GM19239 (cell line): Measurements from ENCODE around the gene KMT5B.
"Not testable (repeated sequence)": the region's sequence is repeated elsewhere in the genome, so short reads cannot be mapped to it uniquely, and the experiment has no call there.

Experiments used
- DNase-seq: peaks from one replicate; pipeline ENCODE4 v3.0.0; 2011; ENCODE audit warnings: low spot score; ENCODE audit not compliant: insufficient read length
- FAIRE-seq: peaks from 2 replicates; lab custom pipeline; 2011; peaks lifted over from hg19 to GRCh38; lab: Jason Lieb, UNC

The KMT5B gene

DNA sequence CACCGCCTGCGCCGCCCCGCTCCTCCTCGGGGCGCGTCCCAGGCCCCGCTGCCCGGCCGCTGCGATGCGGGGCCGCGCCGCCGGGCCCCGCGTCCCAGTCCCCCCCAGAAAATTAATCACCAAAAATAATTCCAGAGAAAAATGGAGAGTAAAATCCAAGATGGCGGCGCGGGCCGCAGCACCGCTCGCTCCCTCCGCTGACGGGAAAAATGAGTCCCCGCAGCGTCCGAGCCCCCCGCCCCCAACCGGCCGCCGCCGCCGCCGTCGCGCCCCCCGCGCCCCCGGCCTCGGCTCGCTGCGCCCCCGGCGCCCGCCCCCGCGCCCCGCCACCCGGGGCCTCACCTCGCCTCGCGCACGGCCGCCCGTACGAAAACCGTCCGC is at the start of gene KMT5B:
Gene KMT5B (minus strand): TSS at position 162 of the 381 bp plus-strand sequence. CDS start 23,220 bp downstream, outside the sequence.
- DNase-seq (no peak), FAIRE-seq (no peak)

DNA sequence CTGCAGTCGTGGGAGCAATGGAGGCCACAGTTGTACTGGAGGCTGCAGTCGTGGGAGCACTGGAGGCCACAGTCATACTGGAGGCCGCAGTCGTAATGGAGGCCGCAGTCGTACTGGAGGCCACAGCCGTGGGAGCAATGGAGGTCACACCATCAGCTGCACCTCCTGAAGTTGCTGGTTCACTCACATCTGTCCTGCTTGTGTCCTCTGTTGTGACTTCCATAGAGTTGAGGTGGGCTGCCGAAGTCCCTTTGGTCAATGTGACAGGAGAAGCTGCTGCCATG is 49.4 kb upstream of the KMT5B start:
- DNase-seq (no peak), FAIRE-seq (no peak)

DNA sequence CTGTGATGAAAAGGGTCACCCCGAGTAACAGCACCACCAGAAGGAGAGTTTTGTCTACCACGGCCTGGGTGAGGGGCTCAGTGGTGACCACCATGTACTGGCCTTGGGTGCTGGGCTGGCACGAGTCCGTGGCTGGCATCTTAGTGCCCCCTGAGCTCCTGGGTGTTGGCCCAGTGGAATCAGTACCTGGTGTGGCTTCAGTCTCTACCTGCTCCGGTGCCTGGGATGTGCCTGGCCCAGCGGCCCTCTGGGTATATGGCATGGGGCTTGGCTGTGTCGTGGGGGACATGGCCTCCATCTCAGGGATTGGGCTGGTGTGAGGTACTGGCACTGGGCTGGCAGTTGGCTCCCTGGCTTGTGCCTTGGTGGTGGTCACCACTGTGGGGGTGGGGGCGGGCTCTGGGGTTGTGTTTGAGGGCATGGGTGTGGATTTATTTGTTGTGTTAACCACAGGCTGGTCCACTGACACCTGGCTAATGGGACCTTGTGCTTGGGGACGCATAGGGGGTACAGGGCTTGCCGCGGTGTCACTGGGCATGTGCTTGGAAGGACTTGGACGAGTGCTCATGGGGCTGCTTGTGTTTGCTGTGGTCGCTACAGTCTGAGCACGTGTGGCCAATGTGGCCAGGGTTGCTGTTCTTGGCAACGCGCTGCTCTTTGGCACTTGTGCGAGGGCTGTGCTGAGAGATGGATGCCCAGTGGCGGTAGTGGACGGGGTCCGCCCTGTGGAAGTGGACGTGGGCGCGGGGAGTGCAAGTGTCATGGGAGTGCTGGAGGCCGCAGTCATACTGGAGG is 48.9 kb upstream of the KMT5B start:
- no peak for FAIRE-seq
- no peak for DNase-seq

DNA sequence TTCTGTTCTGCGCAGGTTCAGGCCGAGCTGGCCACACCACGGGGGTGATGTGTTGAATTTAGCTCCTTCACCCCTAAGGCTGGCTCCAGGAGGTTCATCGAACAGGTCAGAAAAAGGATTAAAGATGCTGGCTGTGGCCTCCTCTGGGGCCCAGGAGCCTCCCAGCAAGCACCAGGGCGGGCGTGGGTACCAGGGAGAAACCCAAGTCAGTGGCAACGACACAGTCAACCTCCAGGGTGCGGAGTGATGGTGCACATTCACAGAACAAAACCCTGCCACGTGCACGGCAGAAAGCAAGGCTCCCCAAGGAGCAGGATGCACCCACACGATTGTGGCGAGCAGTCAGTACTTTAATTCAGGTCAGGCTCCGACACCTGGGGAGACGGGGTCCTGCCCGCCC is 47.9 kb upstream of the KMT5B start:
- FAIRE-seq (no peak), DNase-seq (no peak)

DNA sequence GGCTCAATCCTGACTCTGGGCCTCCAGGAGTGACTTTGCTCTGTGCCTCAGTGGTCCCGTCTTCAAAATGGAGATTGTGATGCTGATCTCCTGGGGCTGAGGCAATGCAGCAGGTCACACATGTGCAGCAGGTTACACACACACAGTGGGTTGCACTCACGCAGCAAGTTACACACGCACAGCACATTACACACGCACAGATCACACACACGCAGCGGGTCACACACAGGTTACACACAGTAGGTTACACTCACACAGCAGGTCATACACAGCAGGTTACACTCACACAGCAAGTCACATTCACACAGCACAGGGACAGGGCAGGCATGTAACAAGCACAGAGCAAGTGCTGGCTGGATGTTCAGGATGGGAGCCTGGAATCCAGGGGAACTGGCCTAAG is 47.4 kb upstream of the KMT5B start:
- FAIRE-seq, result no peak
- DNase-seq, result no peak

DNA sequence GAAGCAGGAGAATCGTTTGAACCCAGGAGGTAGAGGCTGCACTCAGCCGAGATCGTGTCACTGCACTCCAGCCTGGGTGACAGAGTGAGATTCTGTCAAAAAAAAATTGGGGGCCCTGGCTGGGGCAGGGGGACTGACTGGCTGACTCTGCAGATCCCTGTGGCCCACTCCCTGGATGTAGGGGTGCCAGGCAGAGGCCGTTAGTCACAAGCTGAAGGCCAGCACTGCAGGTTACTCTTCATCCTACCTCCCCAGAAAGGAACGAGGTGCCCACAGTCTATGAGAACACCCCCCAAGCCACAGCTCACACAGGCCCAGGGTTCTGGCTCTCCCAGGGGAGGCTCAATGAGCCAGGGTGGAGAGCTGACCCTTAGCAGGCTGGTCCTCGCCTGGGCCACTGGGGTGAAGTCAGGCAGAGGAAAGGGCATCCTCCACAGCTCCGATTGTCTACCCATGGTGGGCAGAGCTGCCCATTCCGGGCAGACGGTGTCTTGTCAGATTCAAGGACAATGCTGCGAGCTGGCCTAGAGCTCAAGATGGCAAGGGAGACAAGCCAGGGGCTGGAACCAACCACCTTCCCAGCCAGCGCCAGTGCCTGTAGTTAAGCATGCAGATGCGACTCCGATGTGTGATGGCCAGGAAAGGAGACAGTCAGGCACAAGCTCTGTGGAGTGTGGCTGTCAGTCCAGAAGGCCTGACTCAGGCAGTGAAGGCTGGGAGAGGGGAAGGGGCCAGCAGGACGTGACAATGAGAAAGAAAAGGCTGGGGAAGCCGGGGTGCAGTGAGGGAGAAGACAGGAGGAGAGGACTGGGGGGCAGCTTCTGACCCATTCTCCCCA is 46.2 kb upstream of the KMT5B start:
- FAIRE-seq (no peak), DNase-seq (no peak)

DNA sequence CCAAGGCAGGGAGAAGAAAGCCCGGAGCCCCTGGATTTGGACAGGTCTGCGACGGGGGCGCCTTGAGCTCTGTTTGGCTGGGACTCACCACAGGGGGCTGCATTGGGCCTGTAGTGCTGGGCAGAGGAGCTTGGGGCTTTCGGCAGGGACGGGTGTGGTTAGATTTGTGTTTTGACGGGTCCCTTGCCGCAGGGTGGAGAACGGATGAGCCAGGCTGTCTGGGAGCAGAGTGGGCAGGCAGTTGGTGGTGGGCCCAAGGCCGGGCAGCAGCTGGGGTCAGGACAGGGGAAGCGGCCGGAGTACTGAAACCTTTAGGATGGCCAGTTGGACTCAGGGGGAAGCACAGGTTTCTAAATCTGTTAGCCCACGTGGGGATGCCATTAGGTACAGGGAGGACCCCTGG is 45.3 kb upstream of the KMT5B start:
- FAIRE-seq, result no peak
- DNase-seq, result no peak

DNA sequence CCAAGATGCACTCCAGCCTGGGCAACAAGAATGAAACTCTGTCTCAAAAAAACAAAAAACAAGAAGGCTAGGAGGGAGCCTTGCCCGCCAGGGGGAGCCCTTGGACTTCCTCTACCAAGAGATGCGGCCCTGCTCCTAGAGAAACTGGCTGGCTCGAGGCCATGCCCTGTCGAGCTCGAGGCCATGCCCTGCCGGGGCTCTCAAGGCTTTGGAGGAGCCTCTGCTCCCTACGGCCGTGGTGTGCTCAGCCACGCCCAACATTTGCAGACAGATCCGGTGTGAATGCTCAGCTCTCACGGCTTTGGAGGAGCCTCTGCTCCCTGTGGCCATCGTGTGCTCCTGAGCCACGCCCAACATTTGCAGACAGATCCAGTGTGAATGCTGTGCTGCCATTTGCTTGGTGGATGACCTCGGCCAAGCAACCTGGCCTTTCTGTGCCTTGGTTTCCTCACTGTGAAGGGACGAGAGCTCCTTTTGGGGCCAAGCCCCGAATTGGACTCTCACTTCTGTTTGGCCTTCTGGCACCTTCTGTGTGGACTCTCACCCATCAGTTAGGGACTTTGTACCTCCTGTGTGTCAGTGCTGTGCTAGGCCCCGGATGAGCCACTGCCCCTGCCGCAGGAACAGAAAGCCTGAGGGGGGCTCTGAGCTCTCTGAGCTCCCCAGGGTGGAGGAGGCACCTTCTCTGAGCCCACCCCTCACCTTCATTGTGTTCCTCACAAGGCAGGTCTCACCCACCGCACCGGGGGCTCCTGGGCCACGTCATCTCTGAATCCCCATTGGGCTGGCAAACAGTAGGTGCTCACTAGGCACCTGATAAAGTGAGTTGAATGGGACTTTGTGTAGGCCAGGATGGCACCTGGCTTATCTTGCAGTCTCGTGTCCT is 44.6 kb upstream of the KMT5B start:
- FAIRE-seq (peak; percentile 78), DNase-seq (peak; percentile 84)

DNA sequence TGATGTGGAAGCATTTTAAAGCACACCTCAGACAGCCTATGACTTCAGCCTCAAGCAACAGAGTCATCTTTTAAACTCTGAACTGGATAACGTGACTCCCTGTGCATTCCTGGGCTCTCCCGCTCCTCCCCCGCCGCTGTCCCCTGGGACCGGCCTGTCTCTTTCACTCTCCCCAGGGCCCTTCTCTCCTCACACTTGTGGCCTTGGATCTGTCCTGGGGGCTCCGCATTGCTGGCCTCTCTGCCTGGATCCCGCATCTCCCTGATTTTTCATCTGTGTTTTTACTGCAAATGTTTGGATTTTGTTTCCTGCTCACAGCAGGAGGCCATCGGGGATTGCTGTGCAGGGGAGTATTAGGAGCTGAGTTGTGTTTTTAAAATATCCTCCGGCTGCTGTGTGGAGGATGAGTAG is 43.2 kb upstream of the KMT5B start:
- FAIRE-seq (no peak), DNase-seq (no peak)

DNA sequence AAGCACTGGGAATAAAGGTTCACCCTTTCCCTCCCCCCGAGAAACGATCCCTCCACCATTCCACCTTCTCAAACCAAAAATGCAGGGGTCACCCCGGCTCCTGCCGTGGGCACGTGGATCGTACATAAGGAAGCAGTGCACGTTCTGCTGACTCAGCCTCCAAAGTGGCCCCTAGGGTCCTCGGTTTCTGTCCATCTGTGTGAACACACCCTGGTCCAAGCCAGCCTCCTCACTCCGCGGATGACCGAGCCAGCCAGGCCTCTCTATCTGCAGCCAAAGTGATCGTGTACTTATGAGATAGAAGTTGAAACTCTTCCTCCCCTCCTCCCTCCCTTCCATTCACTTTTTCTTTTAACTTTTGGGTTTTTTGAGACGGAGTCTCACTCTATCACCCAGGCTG is 42.4 kb upstream of the KMT5B start:
- no peak for DNase-seq
- no peak for FAIRE-seq

DNA sequence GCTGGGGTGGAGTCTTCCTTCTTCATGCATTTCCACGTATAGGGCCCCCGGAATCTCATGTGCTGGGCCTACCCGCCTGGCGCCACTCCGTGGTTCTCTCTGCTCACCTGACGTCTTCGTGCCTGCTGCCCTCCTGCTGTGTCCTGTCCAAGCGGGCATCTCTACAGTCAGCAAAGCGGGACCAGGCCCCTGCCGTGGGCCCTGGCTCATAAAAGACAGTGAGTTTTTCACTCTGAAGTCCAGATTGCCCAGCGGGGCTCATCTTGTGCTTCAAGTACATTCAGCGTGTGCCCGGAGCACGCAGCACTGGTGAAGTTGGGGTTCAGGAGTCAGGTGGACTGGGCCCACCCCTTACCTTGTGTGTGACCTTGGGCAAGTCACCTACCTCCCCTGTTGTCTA is 41.3 kb upstream of the KMT5B start:
- DNase-seq (no peak), FAIRE-seq (no peak)

DNA sequence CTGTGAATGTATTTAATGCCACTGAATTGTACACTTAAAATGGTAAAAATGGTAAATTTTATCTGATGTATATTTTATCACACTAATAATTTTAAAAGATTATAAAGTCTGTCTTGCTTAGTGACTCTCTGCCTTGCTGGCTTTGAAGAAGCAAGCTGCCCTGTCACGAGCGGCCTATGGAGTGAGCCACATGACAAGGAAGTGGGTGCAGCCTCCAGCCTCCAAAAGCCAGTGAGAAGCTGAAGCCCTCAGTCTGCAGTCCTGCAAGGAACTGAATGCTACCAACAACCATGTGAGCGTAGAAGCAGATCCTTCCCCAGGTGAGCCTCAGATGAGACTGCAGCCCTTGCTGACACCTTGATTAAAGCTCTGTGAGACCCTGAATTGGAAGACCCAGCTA is 38.7 kb upstream of the KMT5B start:
- DNase-seq, result no peak
- FAIRE-seq, result no peak

DNA sequence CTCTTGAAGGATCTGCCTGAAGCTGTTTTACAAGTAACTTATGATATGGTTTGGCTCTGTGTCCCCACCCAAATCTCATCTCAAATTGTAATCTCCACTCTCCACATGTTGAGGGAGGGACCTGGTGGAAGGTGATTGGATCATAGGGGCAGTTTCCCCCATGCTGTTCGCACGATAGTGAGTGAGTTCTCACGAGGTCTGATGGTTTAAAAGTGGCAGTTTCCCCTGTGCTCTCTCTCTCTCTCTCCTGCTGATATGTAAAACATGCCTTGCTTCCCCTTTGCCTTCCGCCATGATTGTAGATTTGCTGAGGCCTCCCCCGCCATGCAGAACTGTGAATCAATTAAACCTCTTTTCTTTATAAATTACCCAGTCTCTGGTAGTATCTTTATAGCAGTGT is 31.8 kb upstream of the KMT5B start:
- not testable (repeated sequence) for FAIRE-seq, DNase-seq

DNA sequence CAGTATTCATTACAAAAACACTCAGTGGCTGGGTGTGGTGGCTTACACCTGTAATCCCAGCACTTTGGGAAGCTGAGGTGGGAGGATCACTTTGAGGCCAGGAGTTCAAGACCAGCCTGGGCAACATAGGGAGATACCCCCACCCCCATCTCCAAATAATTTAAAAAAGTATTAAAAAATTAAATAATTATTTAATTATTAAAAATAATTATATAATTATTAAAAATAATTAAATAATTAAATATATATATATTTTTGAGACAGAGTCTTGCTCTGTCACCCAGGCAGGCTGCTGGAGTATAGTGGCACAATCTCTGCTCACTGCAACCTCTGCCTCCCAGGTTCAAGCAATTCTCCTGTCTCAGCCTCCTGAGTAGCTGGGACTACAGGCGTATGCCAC is 30.8 kb upstream of the KMT5B start:
- not testable (repeated sequence) for DNase-seq, FAIRE-seq

DNA sequence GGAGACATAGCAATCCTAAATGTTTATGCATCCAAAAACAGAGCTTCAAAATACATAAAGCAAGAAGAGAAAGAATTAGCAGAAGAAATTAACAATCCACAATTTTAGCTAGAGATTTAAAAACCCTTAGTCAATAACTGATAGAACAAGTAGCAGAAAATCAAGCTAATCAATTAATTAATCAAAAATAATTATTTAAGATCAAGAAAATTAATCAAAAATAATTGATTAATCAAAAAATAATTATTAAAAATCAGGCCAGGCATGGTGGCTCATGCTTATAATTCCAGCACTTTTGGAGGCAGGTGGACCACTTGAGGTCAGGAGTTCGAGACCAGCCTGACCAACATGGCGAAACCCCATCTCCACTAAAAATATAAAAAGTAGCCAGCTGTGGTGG is 29.5 kb upstream of the KMT5B start:
- DNase-seq, result no peak
- FAIRE-seq, result no peak

DNA sequence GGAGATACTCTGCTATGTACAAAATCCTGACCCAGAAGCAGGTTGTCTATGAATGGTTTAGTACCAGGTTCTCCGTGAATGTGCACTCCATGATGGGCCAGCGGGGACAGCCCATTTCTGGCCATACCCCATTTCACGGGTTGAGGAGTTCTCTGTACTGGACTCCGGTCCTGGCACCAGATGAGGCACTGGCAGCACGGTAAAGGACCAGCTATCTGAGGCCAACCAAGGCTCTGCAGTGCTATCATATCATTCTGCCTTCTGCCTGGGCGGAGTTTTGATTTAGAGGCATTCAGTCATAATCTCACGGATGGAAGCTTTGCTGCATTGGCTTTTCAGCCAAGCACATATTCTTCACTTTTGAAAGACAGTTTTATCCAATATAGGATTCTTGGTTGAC is 18.5 kb upstream of the KMT5B start:
- no peak for DNase-seq
- no peak for FAIRE-seq

DNA sequence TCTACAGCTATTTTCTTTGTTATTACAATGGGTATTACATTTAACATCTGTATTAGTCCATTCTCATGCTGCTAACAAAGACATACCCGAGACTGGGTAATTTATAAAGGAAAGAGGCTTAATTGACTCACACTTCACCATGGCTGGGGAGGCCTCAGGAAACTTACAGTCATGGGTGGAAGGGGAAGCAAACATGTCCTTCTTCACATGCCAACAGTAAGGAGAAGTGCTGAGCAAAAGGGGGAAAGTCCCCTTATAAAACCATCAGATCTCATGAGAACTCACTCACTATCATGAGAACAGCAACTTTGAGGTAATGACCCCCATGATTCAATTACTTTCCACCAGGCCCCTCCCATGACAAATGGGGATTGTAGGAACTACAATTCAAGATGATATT is 16.5 kb upstream of the KMT5B start:
- FAIRE-seq (no peak), DNase-seq (no peak)

DNA sequence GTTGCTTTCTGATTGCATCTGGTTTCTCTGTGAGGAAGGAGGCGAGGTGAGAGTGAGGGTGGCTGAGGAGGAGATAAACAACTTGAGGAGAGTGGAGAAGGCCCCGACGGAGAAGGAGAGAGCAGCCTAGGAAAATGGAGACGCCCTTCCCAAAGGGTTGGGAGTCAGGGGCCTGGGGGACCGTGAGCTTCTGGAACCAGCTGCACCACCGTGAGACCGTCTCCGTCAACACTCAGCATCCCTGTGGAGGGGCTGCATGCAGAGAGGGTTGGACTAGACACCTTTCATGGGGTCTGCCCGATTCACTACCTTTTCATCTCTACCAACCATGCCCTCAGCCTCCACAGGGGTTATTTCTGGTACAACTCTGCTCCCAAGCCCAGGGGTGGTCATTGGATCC is 13.3 kb upstream of the KMT5B start:
- FAIRE-seq (no peak), DNase-seq (no peak)

DNA sequence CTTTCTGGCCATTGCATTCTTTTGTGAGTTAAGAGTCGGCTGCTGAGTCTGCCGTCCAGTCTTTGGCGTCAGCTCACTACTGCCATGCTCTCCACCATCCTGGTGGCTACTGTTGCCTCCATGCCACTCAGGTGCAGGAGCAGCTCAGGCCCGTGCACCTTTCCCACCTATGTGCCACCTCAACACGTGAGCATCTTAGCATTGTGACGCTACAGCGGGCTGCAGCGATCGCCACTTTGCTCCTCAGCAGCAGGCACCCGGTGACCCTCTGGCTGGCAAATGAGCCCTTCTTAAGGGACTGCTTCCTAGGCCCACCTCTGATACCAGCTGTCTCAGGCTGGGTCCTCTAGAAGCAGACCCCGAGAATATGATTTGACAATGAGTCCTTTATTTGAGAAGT is 11.5 kb upstream of the KMT5B start:
- FAIRE-seq, result no peak
- no peak for DNase-seq

DNA sequence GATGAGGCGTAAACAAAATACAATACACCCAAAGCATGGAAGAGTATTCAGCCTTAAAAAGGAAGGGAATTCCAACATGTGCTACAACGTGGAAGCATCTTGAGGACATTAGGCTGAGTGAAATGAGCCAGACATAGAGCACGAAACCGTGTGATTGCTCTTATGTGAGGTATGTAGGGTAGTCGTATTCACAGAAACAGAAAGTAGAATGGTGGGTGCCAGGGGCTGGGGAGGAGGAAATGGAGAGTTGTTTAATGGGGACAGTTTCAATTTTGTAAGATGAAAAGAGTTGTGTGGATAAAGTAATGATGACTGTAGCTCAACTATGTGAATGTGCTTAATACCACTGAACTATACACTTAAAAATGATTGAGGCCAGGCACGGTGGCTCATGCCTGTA is 10.2 kb upstream of the KMT5B start:
- no peak for DNase-seq

DNA sequence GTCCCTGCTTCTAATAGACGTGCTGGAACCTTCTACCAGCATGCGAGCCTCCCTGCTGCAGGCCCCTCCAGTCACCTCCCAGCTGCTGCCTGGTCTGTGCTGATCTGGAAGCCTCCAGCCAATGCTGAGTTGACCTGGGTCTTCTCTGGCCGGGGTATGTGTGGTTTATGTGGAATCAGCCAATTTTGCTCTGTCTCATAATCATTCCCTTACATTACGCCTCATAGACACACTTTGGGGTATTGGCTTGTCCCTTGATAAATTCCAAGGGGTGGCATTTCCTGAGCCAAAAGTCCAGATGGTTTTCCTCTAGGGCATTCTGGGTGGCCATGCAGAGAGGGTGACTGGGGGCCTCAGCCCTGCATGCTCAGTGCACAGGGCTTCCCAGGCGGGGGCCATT is 8.3 kb upstream of the KMT5B start:
- DNase-seq (no peak), FAIRE-seq (no peak)

More for the DNA sequence above, 10.2 kb upstream of the KMT5B start:
- FAIRE-seq, result no peak
